Spleen (tissue), 11 donors: ENCODE measurements around the gene MID1. TPM values are rescaled to one million over a fixed set of nuclear protein-coding genes. Genes with fewer than 3 reads are reported as not detected.

Experiments
- DNase-seq: peaks from one replicate; pipeline ENCODE4 v3.0.0-alpha.2; 2020
- H3K27ac ChIP-seq, 8 donors: fragments of 200-600 bp; sonication (generic) in 7 of 8; 1 replicate in 4 of 8; 2 replicates in 4 of 8; pipeline versions ENCODE4 v1.5.0 to v1.8.0; 2016 to 2021; ENCODE audit warnings: inconsistent platforms in 4 of 8, mild to moderate bottlenecking in 4 of 8, moderate library complexity in 1 of 8
- H3K27me3 ChIP-seq, 7 donors: fragments of 200-600 bp; sonication (generic) in 6 of 7; replicated peaks in 1 of 7; 1 replicate in 4 of 7; 2 replicates in 3 of 7; pipeline versions ENCODE4 v1.5.0 to v1.8.0; 2016 to 2021; ENCODE audit warnings: inconsistent platforms in 3 of 7, mild to moderate bottlenecking in 1 of 7
- H3K36me3 ChIP-seq, 6 donors: fragments of 200-600 bp; sonication (generic) in 5 of 6; 1 replicate in 4 of 6; 2 replicates in 2 of 6; pipeline versions ENCODE4 v1.5.0 to v1.8.0; 2016 to 2021; ENCODE audit warnings: inconsistent platforms in 2 of 6
- H3K4me1 ChIP-seq, 6 donors: fragments of 200-600 bp; sonication (generic) in 5 of 6; 1 replicate in 3 of 6; 2 replicates in 3 of 6; pipeline versions ENCODE4 v1.5.0 to v1.8.0; 2016 to 2021; ENCODE audit warnings: inconsistent platforms in 3 of 6
- H3K4me3 ChIP-seq, 8 donors: fragments of 200-600 bp; sonication (generic) in 7 of 8; 1 replicate in 4 of 8; 2 replicates in 4 of 8; pipeline versions ENCODE4 v1.5.0 to v1.8.0; 2016 to 2021; ENCODE audit warnings: inconsistent platforms in 4 of 8, mild to moderate bottlenecking in 4 of 8, moderate library complexity in 2 of 8
- H3K9me3 ChIP-seq, 8 donors: fragments of 200-600 bp; sonication (generic) in 7 of 8; 1 replicate in 4 of 8; 2 replicates in 4 of 8; pipeline versions ENCODE4 v1.5.0 to v1.8.0; 2016 to 2021; ENCODE audit warnings: inconsistent platforms in 4 of 8
- POLR2A ChIP-seq, 3 donors: fragments of 450-650 bp; IDR thresholded peaks; one replicate each; pipeline ENCODE4 v1.5.1; 2017; ENCODE audit warnings: antibody characterized with exemption in 3 of 3, mild to moderate bottlenecking in 1 of 3
- POLR2AphosphoS5 ChIP-seq, 3 donors: sonication (generic); formaldehyde crosslinking; IDR thresholded peaks; one replicate each; pipeline ENCODE4 v1.5.1; 2017; ENCODE audit warnings: antibody characterized with exemption in 3 of 3
- WGBS, 5 donors: extraction: QIAGEN DNeasy Blood & Tissue Kit in 3 of 5; methylation state at CpG; one replicate each; pipeline versions ENCODE4 v1.1.5 to v1.1.7; 2013 to 2018; 5-methylcytosine and 5-hydroxymethylcytosine counted together
- intact Hi-C: fragments of 100-400 bp; cut with DNase I; formaldehyde crosslinking; loops from one replicate; pipeline ENCODE4 v1.15.0; 2023; ENCODE audit warnings: low total_unique reads
- polyA plus RNA-seq, 3 donors: library from polyadenylated mRNA; stranded (reverse); fragments of 200-250 nt; gene quantifications; one replicate each; pipeline ENCODE4 v1.2.1, GENCODE V29; 2013
- total RNA-seq, 7 donors: library from RNA; depleted of rRNA in 3 of 7; stranded (reverse); fragments of >200 nt in 3 of 7; fragmentation: NEBNext Ultra II Directional in 4 of 7; extraction: Animal tissue kit (Norgen Biotek cat#: 25700) in 4 of 7; gene quantifications; one replicate each; pipeline versions ENCODE4 v1.1.0 to v1.2.1, GENCODE V29; 2016 to 2021
- TF ChIP-seq, protein P1 (sequence below), 11 experiments: fragments of 200-600 bp in 7 of 11; fragments of 450-650 bp in 4 of 11; sonication (generic) in 4 of 11; IDR thresholded peaks in 8 of 11; conservative IDR thresholded peaks in 3 of 11; 1 replicate in 7 of 11; 2 replicates in 4 of 11; pipeline versions ENCODE4 v1.4.0 to v1.8.0; 2016 to 2021; ENCODE audit warnings: antibody characterized with exemption in 11 of 11, inconsistent platforms in 4 of 11, mild to moderate bottlenecking in 1 of 11
- donor health status: healthy with polysubstance abuse.
- donor health status: DM: no; HTN: no; CAD: no; lungs with moderate emphysema.
- donor health status: DM: no; HTN: no; CAD: no.
- donor health status: Bipolar disorder and iron deficiency.
- donor health status: healthy.
- donor health status: DM: no; HTN: no; CAD: no.
- donor health status: DM: yes; HTN: yes; CAD: no.

MID1 gene
- total and polyA plus RNA-seq, 10 donors, result 0.24 to 4.4 (median 2.7) TPM

DNA sequence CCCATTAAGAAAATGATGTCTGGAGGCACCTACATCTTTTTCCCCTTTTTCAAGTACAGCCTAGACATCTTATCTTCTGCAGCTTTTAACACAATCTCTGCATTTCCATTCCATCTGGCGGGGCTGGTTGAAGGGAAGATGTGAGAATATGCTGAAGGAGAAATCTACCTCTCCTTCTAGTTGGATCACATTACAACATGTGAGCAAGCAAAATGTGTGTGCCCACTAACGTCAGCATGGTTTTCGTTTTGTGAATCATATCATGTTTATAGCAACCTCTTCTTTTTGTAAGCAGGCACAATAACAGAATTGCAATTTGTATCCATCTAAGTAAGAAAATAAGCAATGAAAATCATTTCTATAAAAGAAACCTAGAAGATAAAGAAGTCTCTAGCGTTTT, 28.9 kb upstream of the MID1 start:
- no peak for DNase-seq
- peaks cover 0 to 6% (median 0%) of the 10 kb centered on the region in 7 donors for H3K27me3 ChIP-seq
- no peaks in the 10 kb centered on the region for H3K9me3 ChIP-seq
- H3K4me3 ChIP-seq, result no peak overlapping the region
- 64 to 89% (median 81%) methylated on average over 4 of the region's 4 CpGs for WGBS, 5 donors
- TF ChIP-seq POLR2A (IDR thresholded peaks at IDR 0.05), result no peak
- no peak for TF ChIP-seq POLR2AphosphoS5 (IDR thresholded peaks at IDR 0.05)
- TF ChIP-seq, protein P1, sequence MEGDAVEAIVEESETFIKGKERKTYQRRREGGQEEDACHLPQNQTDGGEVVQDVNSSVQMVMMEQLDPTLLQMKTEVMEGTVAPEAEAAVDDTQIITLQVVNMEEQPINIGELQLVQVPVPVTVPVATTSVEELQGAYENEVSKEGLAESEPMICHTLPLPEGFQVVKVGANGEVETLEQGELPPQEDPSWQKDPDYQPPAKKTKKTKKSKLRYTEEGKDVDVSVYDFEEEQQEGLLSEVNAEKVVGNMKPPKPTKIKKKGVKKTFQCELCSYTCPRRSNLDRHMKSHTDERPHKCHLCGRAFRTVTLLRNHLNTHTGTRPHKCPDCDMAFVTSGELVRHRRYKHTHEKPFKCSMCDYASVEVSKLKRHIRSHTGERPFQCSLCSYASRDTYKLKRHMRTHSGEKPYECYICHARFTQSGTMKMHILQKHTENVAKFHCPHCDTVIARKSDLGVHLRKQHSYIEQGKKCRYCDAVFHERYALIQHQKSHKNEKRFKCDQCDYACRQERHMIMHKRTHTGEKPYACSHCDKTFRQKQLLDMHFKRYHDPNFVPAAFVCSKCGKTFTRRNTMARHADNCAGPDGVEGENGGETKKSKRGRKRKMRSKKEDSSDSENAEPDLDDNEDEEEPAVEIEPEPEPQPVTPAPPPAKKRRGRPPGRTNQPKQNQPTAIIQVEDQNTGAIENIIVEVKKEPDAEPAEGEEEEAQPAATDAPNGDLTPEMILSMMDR (IDR thresholded peaks at IDR 0.05 in 8 of 11, conservative IDR thresholded peaks at IDR 0.05 in 3 of 11), result no peak
- no peaks in the 10 kb centered on the region for H3K36me3 ChIP-seq
- H3K4me1 ChIP-seq, result no peaks in the 10 kb centered on the region
- intact Hi-C loops, result no loop called here
- H3K27ac ChIP-seq, result no peak overlapping the region

DNA sequence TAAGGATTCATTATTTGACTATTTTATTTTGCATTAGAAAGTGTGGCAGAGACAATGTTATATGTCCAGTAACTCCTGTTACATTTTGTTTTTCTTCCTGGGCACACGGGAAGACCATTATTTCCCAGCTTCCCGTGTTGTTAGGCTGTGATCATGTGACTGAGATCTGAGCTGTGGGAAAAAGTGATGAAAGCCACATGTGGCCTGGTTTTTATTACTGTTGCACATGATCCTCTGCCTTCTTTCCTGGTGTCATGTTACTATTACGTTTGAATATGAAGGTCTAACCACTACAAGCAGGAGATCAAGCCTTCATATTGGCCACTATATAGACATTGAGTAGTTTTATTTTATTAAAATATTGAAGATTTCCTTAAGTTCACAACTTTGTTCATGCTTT, 28.2 kb upstream of the MID1 start:
- H3K4me3 ChIP-seq, result no peak overlapping the region
- WGBS, 5 donors, result 28 to 67% (median 62%) methylated on average over 3 of the region's 3 CpGs
- no peaks in the 10 kb centered on the region for H3K9me3 ChIP-seq
- H3K4me1 ChIP-seq, result no peaks in the 10 kb centered on the region
- H3K36me3 ChIP-seq, result no peaks in the 10 kb centered on the region
- no peak for DNase-seq
- intact Hi-C loops, result no loop called here
- TF ChIP-seq, protein P1 (IDR thresholded peaks at IDR 0.05 in 8 of 11, conservative IDR thresholded peaks at IDR 0.05 in 3 of 11), result no peak
- TF ChIP-seq POLR2A (IDR thresholded peaks at IDR 0.05) (no peak), POLR2AphosphoS5 (IDR thresholded peaks at IDR 0.05) (no peak)
- no peak overlapping the region for H3K27ac ChIP-seq
- H3K27me3 ChIP-seq, result peaks cover 0 to 6% (median 0%) of the 10 kb centered on the region in 7 donors

DNA sequence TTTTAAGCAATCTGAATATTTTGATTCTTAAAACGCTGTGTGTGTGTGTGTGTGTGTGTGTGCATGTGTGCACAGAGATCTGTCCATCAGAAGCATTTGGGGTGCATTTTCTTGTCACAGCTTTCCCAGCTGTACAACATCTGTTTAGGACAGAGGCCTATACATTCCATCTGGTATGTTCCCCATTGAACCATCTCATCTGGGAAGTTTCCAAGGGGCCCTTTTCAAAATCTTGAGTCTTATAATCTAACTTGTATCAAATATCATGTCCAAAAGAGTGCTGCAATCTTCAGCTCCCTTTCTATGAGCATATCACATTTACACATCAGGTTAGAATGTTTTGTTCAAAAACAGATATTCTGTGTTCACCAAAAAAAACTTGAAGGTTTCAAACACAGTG, 16.5 kb upstream of the MID1 start:
- no peak for DNase-seq
- Histone ChIP-seq H3K36me3 (no peaks in the 10 kb centered on the region), H3K27me3 (no peaks in the 10 kb centered on the region), H3K9me3 (no peaks in the 10 kb centered on the region), H3K4me1 (no peaks in the 10 kb centered on the region), H3K4me3 (no peak overlapping the region), H3K27ac (no peak overlapping the region)
- TF ChIP-seq, protein P1 (IDR thresholded peaks at IDR 0.05 in 8 of 11, conservative IDR thresholded peaks at IDR 0.05 in 3 of 11), result no peak
- TF ChIP-seq POLR2AphosphoS5 (IDR thresholded peaks at IDR 0.05) (no peak), POLR2A (IDR thresholded peaks at IDR 0.05) (no peak)
- intact Hi-C loops, result no loop called here
- WGBS, 5 donors, result 33 to 52% (median 45%) methylated on average over 1 of the region's 1 CpG

DNA sequence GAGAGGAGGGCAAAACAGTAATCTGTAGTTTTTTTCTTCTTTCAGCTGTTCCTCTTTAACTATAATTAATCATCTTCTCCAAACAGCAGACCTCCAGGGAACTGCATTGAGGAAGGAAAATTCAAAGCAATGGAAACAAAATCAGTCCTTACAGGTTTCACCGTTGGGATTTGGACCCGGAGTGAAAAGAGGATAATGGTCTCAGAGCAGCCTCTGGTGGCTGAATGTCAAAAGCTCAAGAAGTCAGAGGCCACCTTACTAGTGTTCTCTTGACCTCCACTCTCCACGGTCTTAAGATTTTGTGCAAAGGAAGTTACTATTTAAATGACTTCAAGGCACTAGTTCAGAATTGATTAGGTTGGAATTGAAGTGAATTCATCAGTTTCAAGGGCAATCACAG, 16.0 kb upstream of the MID1 start:
- 3 to 27% (median 11%) methylated on average over 3 of the region's 3 CpGs for WGBS, 5 donors
- TF ChIP-seq POLR2A (IDR thresholded peaks at IDR 0.05), result no peak
- TF ChIP-seq, protein P1 (IDR thresholded peaks at IDR 0.05 in 8 of 11, conservative IDR thresholded peaks at IDR 0.05 in 3 of 11), result peak in 2 of 11 experiments; percentile 18 to 21
- H3K27me3 ChIP-seq, result no peaks in the 10 kb centered on the region
- no peak for DNase-seq
- H3K36me3 ChIP-seq, result no peaks in the 10 kb centered on the region
- intact Hi-C loops, result no loop called here
- H3K4me1 ChIP-seq, result no peaks in the 10 kb centered on the region
- no peak overlapping the region for H3K4me3 ChIP-seq
- no peaks in the 10 kb centered on the region for H3K9me3 ChIP-seq
- no peak overlapping the region for H3K27ac ChIP-seq
